Natural killer cell treated with Interleukin-12 subunit alpha and Interleukin-12 subunit beta and Interleukin-15 and Interleukin-18, amount 100 ng/mL, for 72 hours (primary cell): ENCODE data around the gene STXBP3. TPM values are rescaled to one million over a fixed set of nuclear protein-coding genes. Genes with fewer than 3 reads are reported as not detected.
"Not testable (repeated sequence)": the region's sequence is repeated elsewhere in the genome, so short reads cannot be mapped to it uniquely, and the experiment has no call there.

Source experiments
- ATAC-seq, 2 donors: fragments of 150-1000 bp; cut with Tn5 transposase in 1 of 2; sonication (Bioruptor Pico), chemical (Tn5 transposase) in 1 of 2; 2 replicates each; pipeline ENCODE4 v1.10.0; 2021
- DNase-seq: peaks from one replicate; pipeline ENCODE4 v3.0.0; 2022; ENCODE audit warnings: low spot score
- H3K27ac Mint-ChIP-seq, 2 donors: 1 replicate in 1 of 2; 2 replicates in 1 of 2; pipeline ENCODE4 v1.8.0; 2022; ENCODE audit warnings: mixed read lengths in 2 of 2, mild to moderate bottlenecking in 1 of 2, moderate library complexity in 1 of 2
- H3K27me3 Mint-ChIP-seq, 2 donors: 1 replicate in 1 of 2; 2 replicates in 1 of 2; pipeline ENCODE4 v1.8.0; 2022; ENCODE audit warnings: mixed read lengths in 2 of 2
- H3K36me3 Mint-ChIP-seq: one replicate; pipeline ENCODE4 v1.8.0; 2022; ENCODE audit warnings: mixed read lengths
- H3K4me1 Mint-ChIP-seq, 2 donors: 1 replicate in 1 of 2; 2 replicates in 1 of 2; pipeline ENCODE4 v1.8.0; 2022; ENCODE audit warnings: low read depth in 2 of 2, mixed read lengths in 2 of 2, mild to moderate bottlenecking in 1 of 2
- H3K4me3 Mint-ChIP-seq: one replicate; pipeline ENCODE4 v1.8.0; 2022; ENCODE audit warnings: mixed read lengths
- H3K9me3 Mint-ChIP-seq: 2 replicates; pipeline ENCODE4 v1.8.0; 2022; ENCODE audit warnings: mixed read lengths
- total RNA-seq, 2 donors: library from RNA; stranded (reverse); gene quantifications; one replicate each; pipeline ENCODE4 v1.2.3, GENCODE V29; 2022

STXBP3 gene
- total RNA-seq, 2 donors from 2014 or later: 52.9 to 53.1 TPM

DNA sequence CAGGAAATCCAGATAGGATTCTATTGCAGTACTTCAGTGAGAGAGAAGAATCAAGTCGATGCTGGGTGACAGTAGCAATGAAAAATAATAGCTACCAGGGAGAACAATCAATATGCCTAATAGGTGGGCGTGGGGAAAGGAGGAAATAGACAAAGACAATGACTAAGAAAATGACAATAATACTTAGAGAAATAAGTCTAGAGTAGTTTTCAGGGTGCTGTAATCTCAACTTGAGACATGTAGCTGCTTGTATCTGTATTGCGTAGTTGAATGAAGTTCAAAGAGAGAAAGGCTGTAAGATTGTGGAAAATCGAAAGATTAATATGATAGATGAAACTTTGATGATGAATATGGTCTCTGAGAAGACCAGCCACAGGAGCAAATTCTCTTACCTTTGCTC, 2.6 kb downstream of the STXBP3 start:
- DNase-seq (no peak), ATAC-seq (no peak)
- Mint-ChIP-seq H3K4me1 (peaks cover 24 to 41% of the 10 kb centered on the region in 2 donors), H3K27me3 (no peaks in the 10 kb centered on the region), H3K4me3 (no peak overlapping the region), H3K27ac (no peak overlapping the region), H3K9me3 (no peaks in the 10 kb centered on the region), H3K36me3 (peaks cover 19% of the 10 kb centered on the region)

DNA sequence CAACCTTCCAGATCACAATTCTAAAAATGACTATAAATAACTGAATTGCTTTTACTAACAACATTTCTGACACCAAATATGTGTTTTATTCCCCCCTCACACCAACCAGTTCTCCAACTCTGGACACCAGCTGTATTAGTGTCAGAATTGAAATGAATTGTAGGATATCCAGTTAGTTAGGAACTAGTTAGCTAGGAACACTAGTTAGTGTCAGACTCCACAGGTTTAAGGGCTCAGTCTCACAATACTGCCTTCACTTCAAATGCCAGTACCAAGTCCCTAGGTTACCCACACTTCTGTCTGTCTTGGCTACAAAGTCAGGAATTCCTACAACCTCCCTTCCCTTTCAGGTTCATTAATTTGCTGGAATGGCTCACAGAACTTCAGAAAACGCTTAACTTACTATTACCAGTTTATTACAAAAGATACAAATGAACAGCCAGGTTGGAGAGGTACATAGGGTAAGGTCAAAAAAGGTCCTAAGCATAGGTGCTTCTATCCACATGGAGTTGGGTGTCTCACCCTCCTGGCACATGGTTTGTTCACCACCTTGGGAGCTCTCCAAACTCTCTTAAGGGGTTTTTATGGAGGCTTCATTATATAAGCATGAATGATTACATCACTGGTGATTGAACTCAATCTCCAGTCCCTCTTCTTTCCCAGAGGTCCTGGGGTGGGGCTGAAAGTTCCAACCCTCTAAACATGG, 4.2 kb downstream of the STXBP3 start:
- H3K27me3 Mint-ChIP-seq: no peaks in the 10 kb centered on the region
- H3K27ac Mint-ChIP-seq: peak overlapping the region in 1 of 2 donors; percentile 5
- H3K36me3 Mint-ChIP-seq: peaks cover 19% of the 10 kb centered on the region
- H3K4me3 Mint-ChIP-seq: no peak overlapping the region
- H3K9me3 Mint-ChIP-seq: no peaks in the 10 kb centered on the region
- no peak for ATAC-seq
- peaks cover 24 to 41% of the 10 kb centered on the region in 2 donors for H3K4me1 Mint-ChIP-seq
- DNase-seq: no peak

DNA sequence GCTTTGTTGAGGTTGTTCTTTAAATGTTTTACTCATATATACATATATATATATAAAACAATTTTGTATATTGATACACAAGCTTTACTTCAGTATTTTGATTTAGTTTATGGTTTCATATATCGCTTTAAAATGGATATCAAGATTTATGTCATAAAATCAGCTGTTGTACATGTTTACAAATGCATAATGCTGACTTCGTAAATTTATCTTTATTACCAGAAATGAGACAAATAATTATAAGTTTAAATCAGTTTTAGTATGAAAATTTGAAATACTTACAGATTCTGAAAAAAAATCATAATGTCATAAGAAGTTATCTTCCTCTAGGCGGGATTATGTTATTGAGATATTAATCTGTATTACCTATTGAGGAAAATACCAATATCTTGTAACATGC, 6.9 kb downstream of the STXBP3 start:
- no peak overlapping the region for H3K27ac Mint-ChIP-seq
- peaks cover 14 to 24% of the 10 kb centered on the region in 2 donors for H3K4me1 Mint-ChIP-seq
- no peak overlapping the region for H3K4me3 Mint-ChIP-seq
- H3K9me3 Mint-ChIP-seq: no peaks in the 10 kb centered on the region
- DNase-seq: no peak
- peaks cover 12% of the 10 kb centered on the region for H3K36me3 Mint-ChIP-seq
- no peaks in the 10 kb centered on the region for H3K27me3 Mint-ChIP-seq
- no peak for ATAC-seq

DNA sequence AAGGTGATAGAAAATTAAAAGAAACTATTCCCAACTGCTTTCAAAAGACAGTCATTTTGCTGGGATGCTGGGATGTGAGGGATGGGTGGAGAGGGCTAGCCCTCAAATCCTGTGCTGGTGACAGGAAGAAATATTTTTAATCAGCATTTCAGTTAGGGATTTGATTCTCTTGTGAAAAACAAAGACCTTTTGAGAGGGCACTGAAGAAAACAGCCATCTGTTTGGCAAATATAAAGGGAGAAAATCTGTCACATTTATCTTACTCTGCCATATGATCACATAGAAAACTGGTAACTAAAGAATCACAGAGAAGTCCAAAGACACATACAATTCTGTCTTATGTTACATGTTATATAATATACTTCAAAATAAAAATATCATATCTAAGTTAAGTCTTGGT, 12.3 kb downstream of the STXBP3 start:
- ATAC-seq (no peak), DNase-seq (no peak)
- no peak overlapping the region for H3K27ac Mint-ChIP-seq
- no peaks in the 10 kb centered on the region for H3K9me3 Mint-ChIP-seq
- peaks cover 5% of the 10 kb centered on the region for H3K36me3 Mint-ChIP-seq
- H3K27me3 Mint-ChIP-seq: no peaks in the 10 kb centered on the region
- H3K4me1 Mint-ChIP-seq: no peaks in the 10 kb centered on the region
- no peak overlapping the region for H3K4me3 Mint-ChIP-seq

DNA sequence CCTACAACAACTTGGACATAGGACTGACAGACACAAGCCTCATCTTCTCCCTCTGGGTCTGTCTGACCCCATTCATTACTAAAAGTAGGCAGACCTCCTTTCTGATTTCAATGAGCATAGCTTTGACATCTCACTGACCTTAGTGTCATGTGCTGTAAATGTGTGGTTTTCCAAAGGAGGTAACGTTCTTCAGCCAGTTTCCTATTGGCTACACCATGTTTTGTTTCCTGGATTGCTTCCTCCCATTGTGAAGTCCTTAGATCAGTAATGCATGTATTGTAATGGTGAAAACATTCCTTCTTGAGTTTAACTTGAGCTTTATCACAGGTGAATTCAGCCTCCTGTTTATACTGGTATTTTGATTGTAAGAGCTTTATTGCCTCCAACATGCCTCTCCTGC, 20.6 kb downstream of the STXBP3 start:
- DNase-seq (no peak), ATAC-seq (no peak)
- H3K4me1 Mint-ChIP-seq: no peaks in the 10 kb centered on the region
- no peak overlapping the region for H3K4me3 Mint-ChIP-seq
- H3K27ac Mint-ChIP-seq: no peak overlapping the region
- H3K36me3 Mint-ChIP-seq: peaks cover 5% of the 10 kb centered on the region
- H3K27me3 Mint-ChIP-seq: no peaks in the 10 kb centered on the region
- no peaks in the 10 kb centered on the region for H3K9me3 Mint-ChIP-seq

DNA sequence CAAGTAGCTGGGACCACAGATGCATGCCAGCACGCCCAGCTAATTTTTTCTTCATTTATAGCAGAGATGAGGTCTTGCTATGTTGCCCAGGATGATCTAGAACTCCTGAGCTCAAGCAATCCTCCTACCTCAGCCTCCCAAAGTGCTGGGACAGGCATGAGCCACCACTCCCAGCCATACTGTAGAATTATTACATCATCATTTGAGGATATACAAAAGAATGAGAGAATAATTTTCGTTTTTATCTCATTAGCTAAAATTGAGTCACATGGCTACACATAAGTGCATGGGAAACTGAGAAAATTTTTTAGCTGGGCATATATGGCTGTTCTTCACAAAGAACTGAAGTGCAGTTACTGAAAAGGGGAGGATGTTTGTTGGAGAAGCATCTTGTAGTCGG, 21.2 kb downstream of the STXBP3 start:
- ATAC-seq (no peak), DNase-seq (no peak)
- peak overlapping the region in 1 of 2 donors; percentile 37 for H3K27ac Mint-ChIP-seq
- no peaks in the 10 kb centered on the region for H3K27me3 Mint-ChIP-seq
- no peaks in the 10 kb centered on the region for H3K9me3 Mint-ChIP-seq
- no peaks in the 10 kb centered on the region for H3K4me1 Mint-ChIP-seq
- peaks cover 3% of the 10 kb centered on the region for H3K36me3 Mint-ChIP-seq
- no peak overlapping the region for H3K4me3 Mint-ChIP-seq

DNA sequence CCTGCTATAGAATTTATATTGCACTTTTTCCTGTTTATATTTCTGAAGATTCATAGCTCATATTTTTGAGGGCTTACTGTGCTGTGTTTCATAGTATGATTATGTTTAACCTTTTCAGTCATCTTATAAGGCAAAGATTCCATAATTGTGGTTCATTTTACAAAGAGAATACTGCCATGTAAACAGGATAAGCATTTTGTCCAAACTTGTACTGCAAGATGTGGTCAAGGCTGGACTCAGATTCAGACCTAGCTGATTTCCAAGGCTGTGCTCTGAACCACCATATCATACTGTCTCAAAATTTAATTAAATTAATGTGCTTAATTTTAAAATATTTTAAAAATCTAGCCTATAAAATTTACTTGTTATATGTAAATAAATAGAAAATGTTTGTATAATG, 31.4 kb downstream of the STXBP3 start:
- ATAC-seq: no peak
- Mint-ChIP-seq H3K4me1 (no peaks in the 10 kb centered on the region), H3K36me3 (peaks cover 7% of the 10 kb centered on the region), H3K9me3 (no peaks in the 10 kb centered on the region), H3K27me3 (no peaks in the 10 kb centered on the region), H3K27ac (no peak overlapping the region), H3K4me3 (no peak overlapping the region)
- DNase-seq: no peak

DNA sequence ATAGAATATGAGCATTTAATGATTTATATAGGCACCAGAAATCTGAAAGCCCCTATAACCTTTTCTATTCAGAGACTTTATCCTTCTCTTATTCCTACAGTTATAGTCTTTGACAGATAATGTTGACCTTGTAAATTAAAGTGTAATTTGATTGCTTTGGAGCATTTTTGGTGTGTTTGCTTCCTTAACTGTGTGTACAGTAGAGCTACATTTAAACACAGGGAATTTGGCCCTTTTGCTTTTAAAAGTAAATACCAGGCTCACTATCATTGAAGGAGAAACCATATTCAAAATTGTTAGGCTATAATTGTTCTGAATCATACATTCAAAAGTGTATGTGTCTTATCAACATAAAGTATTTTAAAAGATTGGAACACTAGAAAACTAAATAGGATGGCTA, 33.0 kb downstream of the STXBP3 start:
- Mint-ChIP-seq H3K36me3 (peaks cover 20% of the 10 kb centered on the region), H3K4me1 (no peaks in the 10 kb centered on the region), H3K9me3 (no peaks in the 10 kb centered on the region), H3K27me3 (no peaks in the 10 kb centered on the region), H3K4me3 (no peak overlapping the region), H3K27ac (no peak overlapping the region)
- DNase-seq: no peak
- no peak for ATAC-seq

DNA sequence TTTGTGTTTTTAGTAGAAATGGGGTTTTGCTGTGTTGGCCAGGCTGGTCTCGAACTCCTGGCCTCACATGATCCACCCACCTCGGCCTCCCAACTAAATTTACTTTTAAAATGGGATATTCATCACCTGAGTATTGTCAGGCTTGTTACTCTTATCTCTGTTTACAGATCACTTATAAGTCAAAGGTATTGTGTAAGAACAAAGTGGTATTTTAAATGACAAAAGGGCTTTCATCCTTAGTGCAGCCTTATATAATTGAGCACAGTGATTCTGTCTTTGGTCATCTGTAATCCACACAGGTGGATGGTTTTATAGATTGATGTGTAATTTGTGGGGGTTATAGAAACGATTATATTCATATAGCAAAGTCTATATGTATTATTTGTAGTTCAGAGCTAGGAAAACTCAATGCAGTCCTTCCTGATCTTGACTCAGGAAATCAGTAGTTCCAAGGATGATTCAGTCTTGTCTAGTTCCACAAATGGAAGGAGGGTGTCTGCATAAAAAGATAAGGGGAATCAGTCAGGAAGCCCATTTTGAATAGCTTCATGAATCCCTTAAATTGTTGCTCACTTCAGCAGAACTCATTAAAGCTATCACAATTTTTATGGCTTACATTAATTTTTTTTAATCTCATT, 34.6 kb downstream of the STXBP3 start:
- H3K4me3 Mint-ChIP-seq: no peak overlapping the region
- H3K27ac Mint-ChIP-seq: no peak overlapping the region
- DNase-seq (no peak), ATAC-seq (no peak)
- H3K36me3 Mint-ChIP-seq: peaks cover 29% of the 10 kb centered on the region
- H3K27me3 Mint-ChIP-seq: no peaks in the 10 kb centered on the region
- peaks cover 4% of the 10 kb centered on the region for H3K9me3 Mint-ChIP-seq
- no peaks in the 10 kb centered on the region for H3K4me1 Mint-ChIP-seq

DNA sequence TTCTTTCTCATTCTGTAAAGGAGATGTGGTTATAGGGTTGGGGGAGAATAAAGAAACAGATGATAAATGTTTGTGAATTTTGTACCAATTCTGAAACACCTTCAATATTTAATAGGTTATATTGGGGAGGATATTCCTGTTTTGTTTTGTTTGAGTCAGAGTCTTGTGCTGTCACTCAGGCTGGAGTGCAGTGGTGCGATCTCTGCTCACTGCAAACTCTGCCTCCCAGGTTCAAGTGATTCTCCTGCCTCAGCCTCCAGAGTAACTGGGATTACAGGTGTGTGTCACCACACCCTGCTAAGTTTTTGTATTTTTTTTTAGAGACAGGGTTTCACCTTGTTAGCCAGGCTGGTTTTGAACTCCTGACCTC, 35.1 kb downstream of the STXBP3 start:
- not testable (repeated sequence) for H3K27ac Mint-ChIP-seq, H3K4me1 Mint-ChIP-seq, H3K9me3 Mint-ChIP-seq, DNase-seq, H3K4me3 Mint-ChIP-seq, H3K27me3 Mint-ChIP-seq, ATAC-seq
- peaks cover 34% of the 10 kb centered on the region for H3K36me3 Mint-ChIP-seq

DNA sequence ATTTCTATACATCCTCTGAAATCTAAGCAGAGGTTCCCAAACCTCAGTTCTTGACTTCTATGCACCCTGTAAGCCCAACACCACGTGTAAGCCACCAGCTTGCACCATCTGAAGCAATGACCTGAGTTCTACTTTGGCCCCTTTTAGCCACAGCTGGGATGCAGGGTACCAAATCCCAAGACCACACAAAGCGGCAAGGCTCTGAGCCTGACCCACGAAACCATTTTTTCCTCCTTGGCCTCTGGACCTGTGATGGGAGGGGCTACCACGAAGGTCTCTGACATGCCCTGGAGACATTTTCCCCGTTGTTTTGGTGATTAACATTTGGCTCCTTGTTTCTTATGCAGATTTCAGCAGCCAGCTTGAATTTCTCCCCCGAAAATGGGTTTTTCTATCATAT, 38.8 kb downstream of the STXBP3 start:
- ATAC-seq: no peak
- no peak overlapping the region for H3K27ac Mint-ChIP-seq

DNA sequence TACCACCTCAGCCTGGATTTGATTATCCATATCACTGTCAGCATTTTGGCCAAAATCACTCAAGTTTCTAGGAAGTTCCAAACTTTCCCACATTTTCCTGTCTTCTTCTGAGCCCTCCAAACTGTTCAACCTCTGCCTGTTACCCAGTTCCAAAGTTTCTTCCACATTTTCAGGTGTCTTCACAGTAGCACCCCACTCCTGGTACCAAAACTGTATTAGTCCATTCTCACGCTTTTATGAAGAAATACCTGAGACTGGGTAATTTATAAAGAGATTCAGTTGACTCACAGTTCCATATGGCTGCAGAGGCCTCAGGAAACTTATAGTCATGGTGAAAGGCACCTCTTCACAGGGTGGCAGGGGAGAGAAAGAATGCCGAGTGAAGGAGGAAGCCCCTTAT, 39.4 kb downstream of the STXBP3 start:
- no peaks in the 10 kb centered on the region for H3K4me1 Mint-ChIP-seq
- H3K27me3 Mint-ChIP-seq: no peaks in the 10 kb centered on the region
- H3K4me3 Mint-ChIP-seq: no peak overlapping the region
- no peak overlapping the region for H3K27ac Mint-ChIP-seq
- H3K36me3 Mint-ChIP-seq: peaks cover 39% of the 10 kb centered on the region
- ATAC-seq (no peak), DNase-seq (no peak)
- H3K9me3 Mint-ChIP-seq: peaks cover 5% of the 10 kb centered on the region

More for the DNA sequence above, 38.8 kb downstream of the STXBP3 start:
- Mint-ChIP-seq H3K9me3 (peaks cover 5% of the 10 kb centered on the region), H3K27me3 (no peaks in the 10 kb centered on the region), H3K4me1 (no peaks in the 10 kb centered on the region), H3K36me3 (peaks cover 37% of the 10 kb centered on the region), H3K4me3 (no peak overlapping the region)
- DNase-seq: no peak

DNA sequence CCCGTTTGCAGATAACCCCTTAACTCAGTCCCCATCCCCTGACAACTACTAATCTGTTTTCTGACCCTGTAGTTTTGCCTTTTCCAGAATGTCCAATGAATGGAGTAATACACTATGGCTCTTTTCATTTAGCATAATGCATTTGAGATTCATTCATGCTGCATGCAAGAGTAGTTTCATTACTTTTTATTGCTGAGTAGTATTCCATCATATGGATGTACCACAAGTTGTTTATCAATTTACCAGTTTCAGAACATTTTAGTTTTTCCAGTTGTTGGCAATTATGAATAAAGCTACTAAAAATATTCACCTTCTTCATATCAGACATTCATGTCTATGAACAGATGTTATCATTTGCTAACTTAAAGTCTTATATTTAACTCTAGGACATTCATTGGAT, 45.3 kb downstream of the STXBP3 start:
- no peak for DNase-seq
- Mint-ChIP-seq H3K4me3 (no peak overlapping the region), H3K4me1 (no peaks in the 10 kb centered on the region), H3K9me3 (peaks cover 10% of the 10 kb centered on the region), H3K27ac (no peak overlapping the region), H3K36me3 (peaks cover 26% of the 10 kb centered on the region), H3K27me3 (no peaks in the 10 kb centered on the region)
- ATAC-seq: no peak

DNA sequence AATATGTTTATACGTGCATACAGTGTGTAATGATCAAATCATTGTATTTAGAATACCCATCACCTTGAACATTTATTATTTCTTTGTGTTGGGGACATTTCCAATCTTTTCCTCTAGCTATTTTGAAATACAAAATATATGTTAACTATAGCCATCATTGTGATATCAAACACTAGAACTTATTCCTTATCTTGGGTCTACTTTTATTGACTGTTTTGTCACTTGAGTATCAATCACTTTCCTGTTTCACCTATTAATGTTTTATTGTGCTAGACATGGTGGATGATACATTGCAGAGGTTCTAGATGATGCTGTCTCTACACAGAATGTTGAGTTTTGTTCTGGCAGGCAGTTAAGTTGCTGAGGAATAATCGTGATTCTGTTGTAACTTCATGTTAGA, 45.9 kb downstream of the STXBP3 start:
- ATAC-seq: no peak
- Mint-ChIP-seq H3K36me3 (peaks cover 26% of the 10 kb centered on the region), H3K27me3 (no peaks in the 10 kb centered on the region)

DNA sequence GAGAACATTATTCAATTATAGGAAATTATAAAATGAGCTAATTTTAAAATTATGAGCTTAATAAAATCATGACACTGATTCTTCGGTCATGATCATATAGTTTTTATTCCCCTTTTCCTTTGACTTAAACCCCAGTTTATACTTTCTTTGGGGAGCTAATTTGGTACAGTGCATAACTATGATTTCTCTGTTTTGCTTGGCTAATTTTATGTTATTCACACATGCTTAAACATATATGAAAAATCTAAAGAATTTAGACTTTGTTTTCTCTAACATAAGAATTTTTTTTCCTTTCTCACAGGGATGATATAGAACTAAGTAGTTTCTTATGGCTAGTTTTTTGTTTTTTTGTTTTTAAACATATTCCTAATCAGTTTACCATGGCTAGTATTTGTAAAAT, 52.5 kb downstream of the STXBP3 start:
- H3K4me3 Mint-ChIP-seq: no peak overlapping the region
- no peak for ATAC-seq
- H3K27me3 Mint-ChIP-seq: no peaks in the 10 kb centered on the region
- peaks cover 16% of the 10 kb centered on the region for H3K36me3 Mint-ChIP-seq
- no peak for DNase-seq
- H3K4me1 Mint-ChIP-seq: peaks cover 0 to 2% of the 10 kb centered on the region in 2 donors
- no peaks in the 10 kb centered on the region for H3K9me3 Mint-ChIP-seq
- H3K27ac Mint-ChIP-seq: no peak overlapping the region

More for the DNA sequence above, 45.9 kb downstream of the STXBP3 start:
- no peak for DNase-seq
- H3K4me1 Mint-ChIP-seq: no peaks in the 10 kb centered on the region
- peaks cover 10% of the 10 kb centered on the region for H3K9me3 Mint-ChIP-seq
- H3K4me3 Mint-ChIP-seq: no peak overlapping the region
- no peak overlapping the region for H3K27ac Mint-ChIP-seq
